ENCODE results near the gene NCK2.

NCK2 gene

DNA sequence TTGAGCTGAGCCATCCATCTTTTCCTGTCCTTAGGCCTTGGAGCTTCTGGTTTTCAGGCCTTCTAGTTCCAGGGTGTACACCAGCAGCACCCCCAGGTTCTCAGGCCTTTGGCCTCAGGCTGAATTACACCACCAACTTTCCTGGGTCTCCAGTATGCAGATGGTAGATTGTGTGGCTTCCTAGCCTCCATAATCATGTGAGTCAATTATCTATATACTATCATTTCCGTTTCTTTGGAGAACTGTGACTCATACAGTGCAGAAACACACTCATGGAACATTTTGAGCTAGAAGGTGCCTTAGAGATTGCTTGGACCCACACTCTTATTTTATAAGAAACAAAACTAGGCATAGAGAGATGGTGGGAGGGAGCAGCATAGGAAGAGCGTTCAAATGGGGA lies 167.4 kb downstream of the NCK2 start:
- no peaks in the 10 kb centered on the region for H3K9me3 ChIP-seq (ENCODE audit: low read length)
- no peaks in the 10 kb centered on the region for H3K27me3 ChIP-seq (ENCODE audit: control insufficient read depth in 1 of 2, insufficient read depth in 2 of 2, low read length in 2 of 2)
- no peak overlapping the region for H3K9ac ChIP-seq (ENCODE audit: low read length)
- H3K4me1 ChIP-seq (ENCODE audit: insufficient read depth, low read length): peaks cover 5% of the 10 kb centered on the region
- H3K4me3 ChIP-seq (ENCODE audit: low read depth in 1 of 2, low read length in 2 of 2): no peak overlapping the region
- no peak overlapping the region for H3K27ac ChIP-seq (ENCODE audit: low read depth, low read length)
- H3K36me3 ChIP-seq (ENCODE audit: insufficient read depth, low read length): no peaks in the 10 kb centered on the region

DNA sequence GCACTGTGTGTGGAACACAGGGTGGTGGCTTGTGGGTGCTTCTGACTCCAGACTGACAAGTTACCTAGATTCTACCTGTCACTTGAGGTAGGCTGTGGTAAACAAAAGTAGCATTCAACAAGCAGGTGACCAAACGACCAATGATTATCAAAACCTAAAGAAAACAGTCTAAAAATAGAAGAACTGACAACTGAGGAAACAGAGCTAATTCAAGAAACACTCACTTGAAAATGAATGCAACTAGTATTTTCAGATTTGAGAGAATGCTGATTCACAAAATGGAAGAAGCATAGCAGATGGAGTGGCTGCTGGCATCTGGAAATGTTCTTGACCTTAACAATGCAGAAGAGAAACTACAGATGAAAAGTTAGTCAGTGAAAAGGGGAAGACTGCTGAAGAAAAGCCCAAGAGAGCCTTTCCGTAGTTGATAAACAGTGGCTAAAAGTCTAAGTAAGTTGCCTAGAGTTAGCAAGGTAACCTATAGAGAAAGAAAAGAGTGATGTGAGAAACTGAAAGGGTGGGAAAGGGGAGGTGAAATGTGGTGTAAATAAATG lies 170.4 kb downstream of the NCK2 start:
- no peaks in the 10 kb centered on the region for H3K4me1 ChIP-seq (ENCODE audit: insufficient read depth, low read length)
- H3K27ac ChIP-seq (ENCODE audit: low read depth, low read length): no peak overlapping the region
- no peaks in the 10 kb centered on the region for H3K9me3 ChIP-seq (ENCODE audit: low read length)
- no peaks in the 10 kb centered on the region for H3K36me3 ChIP-seq (ENCODE audit: insufficient read depth, low read length)
- no peaks in the 10 kb centered on the region for H3K27me3 ChIP-seq (ENCODE audit: control insufficient read depth in 1 of 2, insufficient read depth in 2 of 2, low read length in 2 of 2)
- no peak overlapping the region for H3K4me3 ChIP-seq (ENCODE audit: low read depth in 1 of 2, low read length in 2 of 2)
- no peak overlapping the region for H3K9ac ChIP-seq (ENCODE audit: low read length)

DNA sequence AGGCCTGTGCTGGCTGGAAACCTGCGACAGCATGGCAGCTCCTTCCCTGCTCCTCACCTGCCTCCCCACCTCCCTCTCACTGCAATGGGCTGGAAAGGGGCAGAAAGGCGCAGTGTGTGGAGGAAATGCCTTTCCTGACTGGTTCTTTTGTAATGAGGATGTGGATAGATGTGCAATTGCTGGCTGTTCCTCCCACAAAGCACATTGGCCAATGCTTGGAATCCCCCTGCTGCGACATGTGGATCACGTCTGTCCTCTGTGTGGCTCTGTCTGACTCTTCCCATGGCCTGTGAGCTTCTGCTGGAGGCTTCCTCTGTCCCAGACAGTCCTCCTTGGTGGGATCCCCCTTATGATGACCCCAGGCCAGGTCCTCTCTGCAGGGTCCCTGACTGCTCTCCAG lies 172.5 kb downstream of the NCK2 start:
- Histone ChIP-seq H3K36me3 (ENCODE audit: insufficient read depth, low read length) (no peaks in the 10 kb centered on the region), H3K27me3 (ENCODE audit: control insufficient read depth in 1 of 2, insufficient read depth in 2 of 2, low read length in 2 of 2) (no peaks in the 10 kb centered on the region), H3K4me1 (ENCODE audit: insufficient read depth, low read length) (no peaks in the 10 kb centered on the region), H3K27ac (ENCODE audit: low read depth, low read length) (no peak overlapping the region), H3K9ac (ENCODE audit: low read length) (no peak overlapping the region), H3K9me3 (ENCODE audit: low read length) (no peaks in the 10 kb centered on the region), H3K4me3 (ENCODE audit: low read depth in 1 of 2, low read length in 2 of 2) (no peak overlapping the region)

DNA sequence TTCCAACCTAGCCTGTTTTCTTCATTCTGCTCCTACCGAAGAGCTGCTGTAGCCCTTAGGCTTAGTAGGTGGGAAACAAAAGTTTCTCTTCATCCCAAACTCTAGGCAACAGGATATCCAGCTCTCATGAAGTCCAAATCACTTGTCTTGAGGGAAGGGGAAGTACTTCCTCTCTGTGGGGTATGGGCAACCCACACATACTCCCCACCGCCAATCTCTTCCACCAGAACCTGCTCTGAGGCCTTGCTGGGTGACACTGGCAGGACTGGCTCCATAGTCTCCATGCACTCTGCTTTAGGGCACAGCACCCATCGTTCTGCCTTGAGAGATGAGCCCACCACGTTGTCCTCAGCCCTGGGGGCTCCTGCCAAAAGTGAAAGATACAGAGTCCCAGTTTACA lies 173.0 kb downstream of the NCK2 start:
- no peak overlapping the region for H3K4me3 ChIP-seq (ENCODE audit: low read depth in 1 of 2, low read length in 2 of 2)
- no peak overlapping the region for H3K27ac ChIP-seq (ENCODE audit: low read depth, low read length)
- H3K4me1 ChIP-seq (ENCODE audit: insufficient read depth, low read length): no peaks in the 10 kb centered on the region
- no peaks in the 10 kb centered on the region for H3K27me3 ChIP-seq (ENCODE audit: control insufficient read depth in 1 of 2, insufficient read depth in 2 of 2, low read length in 2 of 2)
- no peaks in the 10 kb centered on the region for H3K9me3 ChIP-seq (ENCODE audit: low read length)
- no peak overlapping the region for H3K9ac ChIP-seq (ENCODE audit: low read length)
- H3K36me3 ChIP-seq (ENCODE audit: insufficient read depth, low read length): no peaks in the 10 kb centered on the region

DNA sequence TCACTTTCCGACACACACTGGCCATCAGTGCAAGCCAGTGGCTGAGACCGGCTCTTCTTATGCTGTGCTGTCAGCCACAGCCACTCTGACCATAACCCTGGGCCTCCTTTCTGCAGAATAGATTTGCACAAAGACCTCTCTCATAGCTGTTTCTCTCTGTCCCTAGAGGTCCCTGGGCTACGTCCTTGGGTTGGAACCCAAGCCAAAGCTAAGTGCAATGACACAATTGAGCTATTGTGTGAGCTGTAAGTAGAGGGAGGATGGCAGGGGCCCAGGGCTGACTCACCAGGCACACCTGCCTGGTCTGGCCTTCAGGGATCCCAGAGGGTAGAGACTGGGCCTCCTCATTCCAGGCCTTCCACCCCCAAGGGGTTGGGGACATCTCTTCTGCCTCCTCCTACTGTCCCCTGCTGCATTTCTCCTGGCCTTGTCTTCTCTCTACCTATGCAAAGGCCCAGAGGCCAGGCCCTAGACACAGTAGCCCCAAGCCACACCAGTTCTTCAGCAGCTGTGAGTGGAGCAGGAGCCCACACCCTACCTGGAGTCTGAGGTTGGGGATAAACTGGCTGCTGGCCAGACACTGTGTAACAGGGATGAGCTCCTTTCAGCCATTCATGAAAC lies 174.6 kb downstream of the NCK2 start:
- no peak overlapping the region for H3K27ac ChIP-seq (ENCODE audit: low read depth, low read length)

DNA sequence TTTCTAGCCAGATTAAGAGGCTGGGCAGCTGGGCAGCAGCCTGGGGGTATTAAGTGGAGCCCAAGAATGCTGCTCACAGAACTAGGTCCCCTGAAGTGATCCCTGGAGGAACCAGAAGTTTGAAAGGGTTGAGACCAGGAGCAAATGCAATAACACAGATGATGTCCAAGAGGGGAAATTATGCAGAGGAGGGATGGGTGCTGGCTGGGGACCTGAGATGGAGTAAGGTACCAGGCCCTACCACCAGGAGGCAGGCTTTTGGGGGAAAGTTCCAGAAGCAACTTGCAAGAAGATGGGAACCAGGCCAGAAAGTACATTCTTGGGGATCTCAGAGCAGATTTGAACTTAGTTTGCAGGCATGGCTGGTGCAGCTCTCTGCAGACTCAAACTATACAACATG lies 175.1 kb downstream of the NCK2 start:
- Histone ChIP-seq H3K27ac (ENCODE audit: low read depth, low read length) (no peak overlapping the region), H3K9ac (ENCODE audit: low read length) (no peak overlapping the region), H3K36me3 (ENCODE audit: insufficient read depth, low read length) (no peaks in the 10 kb centered on the region), H3K4me3 (ENCODE audit: low read depth in 1 of 2, low read length in 2 of 2) (no peak overlapping the region), H3K4me1 (ENCODE audit: insufficient read depth, low read length) (no peaks in the 10 kb centered on the region), H3K9me3 (ENCODE audit: low read length) (no peaks in the 10 kb centered on the region), H3K27me3 (ENCODE audit: control insufficient read depth in 1 of 2, insufficient read depth in 2 of 2, low read length in 2 of 2) (no peaks in the 10 kb centered on the region)

More for the DNA sequence above, 174.6 kb downstream of the NCK2 start:
- H3K4me1 ChIP-seq (ENCODE audit: insufficient read depth, low read length): no peaks in the 10 kb centered on the region
- H3K36me3 ChIP-seq (ENCODE audit: insufficient read depth, low read length): no peaks in the 10 kb centered on the region
- no peak overlapping the region for H3K9ac ChIP-seq (ENCODE audit: low read length)
- no peaks in the 10 kb centered on the region for H3K27me3 ChIP-seq (ENCODE audit: control insufficient read depth in 1 of 2, insufficient read depth in 2 of 2, low read length in 2 of 2)
- H3K9me3 ChIP-seq (ENCODE audit: low read length): no peaks in the 10 kb centered on the region
- H3K4me3 ChIP-seq (ENCODE audit: low read depth in 1 of 2, low read length in 2 of 2): no peak overlapping the region

DNA sequence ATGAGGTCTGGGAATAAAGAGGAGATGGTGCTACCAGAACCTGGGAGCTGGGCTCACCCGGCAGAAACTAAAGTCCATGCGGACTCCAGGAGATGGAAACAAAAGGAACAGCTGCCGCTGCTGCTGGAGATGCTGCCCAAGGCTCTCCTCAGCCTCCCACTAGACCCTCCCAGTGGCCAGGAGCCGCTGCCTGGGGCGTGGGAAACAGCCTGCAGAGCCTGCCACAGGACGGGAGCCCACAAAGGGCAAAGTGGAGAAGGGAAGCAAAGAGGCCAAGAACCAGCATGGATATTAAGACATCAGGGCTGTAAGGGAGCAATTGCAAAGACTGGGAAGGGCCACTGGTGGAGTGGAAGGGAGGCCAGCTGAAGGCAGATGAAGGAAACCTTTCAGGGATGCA lies 179.6 kb downstream of the NCK2 start:
- Histone ChIP-seq H3K36me3 (ENCODE audit: insufficient read depth, low read length) (no peaks in the 10 kb centered on the region), H3K9me3 (ENCODE audit: low read length) (no peaks in the 10 kb centered on the region), H3K4me1 (ENCODE audit: insufficient read depth, low read length) (no peaks in the 10 kb centered on the region), H3K27me3 (ENCODE audit: control insufficient read depth in 1 of 2, insufficient read depth in 2 of 2, low read length in 2 of 2) (no peaks in the 10 kb centered on the region), H3K4me3 (ENCODE audit: low read depth in 1 of 2, low read length in 2 of 2) (no peak overlapping the region), H3K27ac (ENCODE audit: low read depth, low read length) (no peak overlapping the region), H3K9ac (ENCODE audit: low read length) (no peak overlapping the region)

DNA sequence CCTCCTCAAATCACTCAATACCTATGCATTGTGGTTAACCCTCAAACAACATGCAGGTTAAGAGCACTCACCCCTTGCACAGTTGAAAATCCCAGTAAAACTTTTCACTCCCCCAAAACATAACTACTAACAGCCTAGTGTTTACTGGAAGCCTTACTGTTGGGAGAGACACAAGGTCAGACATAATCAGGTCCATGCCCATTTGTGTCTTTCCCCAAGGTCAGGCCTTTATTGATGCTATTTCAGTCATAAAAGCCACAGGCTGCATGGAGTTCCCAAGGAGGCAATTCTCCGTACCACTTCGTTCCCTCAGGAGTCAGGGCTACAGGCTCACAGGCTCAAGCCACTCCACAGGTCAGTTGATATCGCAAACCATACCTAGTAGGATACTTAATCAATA lies 180.2 kb downstream of the NCK2 start:
- Histone ChIP-seq H3K4me3 (ENCODE audit: low read depth in 1 of 2, low read length in 2 of 2) (no peak overlapping the region), H3K27ac (ENCODE audit: low read depth, low read length) (no peak overlapping the region)

DNA sequence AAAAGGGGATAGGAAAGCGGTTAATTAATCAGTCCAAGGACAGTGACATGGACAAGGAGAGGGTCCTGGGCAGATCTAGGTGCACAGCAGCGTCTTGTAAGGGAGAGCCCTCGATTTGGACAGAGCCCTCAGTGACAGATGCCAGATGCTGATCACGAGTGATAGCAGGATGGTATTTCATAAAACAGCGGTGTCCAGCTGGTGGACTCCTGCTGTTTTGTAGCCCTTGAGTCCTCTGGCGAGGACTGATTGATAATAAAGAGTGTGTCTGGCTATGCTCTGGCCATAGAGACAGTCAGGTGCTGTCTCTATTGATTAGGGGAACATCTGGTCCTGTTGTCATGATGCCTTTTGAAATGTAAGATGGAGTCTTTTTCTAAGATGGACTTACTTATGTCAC lies 180.7 kb downstream of the NCK2 start:
- Histone ChIP-seq H3K27ac (ENCODE audit: low read depth, low read length) (no peak overlapping the region), H3K4me3 (ENCODE audit: low read depth in 1 of 2, low read length in 2 of 2) (no peak overlapping the region), H3K36me3 (ENCODE audit: insufficient read depth, low read length) (no peaks in the 10 kb centered on the region), H3K4me1 (ENCODE audit: insufficient read depth, low read length) (no peaks in the 10 kb centered on the region), H3K27me3 (ENCODE audit: control insufficient read depth in 1 of 2, insufficient read depth in 2 of 2, low read length in 2 of 2) (no peaks in the 10 kb centered on the region), H3K9me3 (ENCODE audit: low read length) (no peaks in the 10 kb centered on the region), H3K9ac (ENCODE audit: low read length) (no peak overlapping the region)

More for the DNA sequence above, 180.2 kb downstream of the NCK2 start:
- no peaks in the 10 kb centered on the region for H3K4me1 ChIP-seq (ENCODE audit: insufficient read depth, low read length)
- H3K36me3 ChIP-seq (ENCODE audit: insufficient read depth, low read length): no peaks in the 10 kb centered on the region
- no peaks in the 10 kb centered on the region for H3K27me3 ChIP-seq (ENCODE audit: control insufficient read depth in 1 of 2, insufficient read depth in 2 of 2, low read length in 2 of 2)
- H3K9me3 ChIP-seq (ENCODE audit: low read length): no peaks in the 10 kb centered on the region
- H3K9ac ChIP-seq (ENCODE audit: low read length): no peak overlapping the region

DNA sequence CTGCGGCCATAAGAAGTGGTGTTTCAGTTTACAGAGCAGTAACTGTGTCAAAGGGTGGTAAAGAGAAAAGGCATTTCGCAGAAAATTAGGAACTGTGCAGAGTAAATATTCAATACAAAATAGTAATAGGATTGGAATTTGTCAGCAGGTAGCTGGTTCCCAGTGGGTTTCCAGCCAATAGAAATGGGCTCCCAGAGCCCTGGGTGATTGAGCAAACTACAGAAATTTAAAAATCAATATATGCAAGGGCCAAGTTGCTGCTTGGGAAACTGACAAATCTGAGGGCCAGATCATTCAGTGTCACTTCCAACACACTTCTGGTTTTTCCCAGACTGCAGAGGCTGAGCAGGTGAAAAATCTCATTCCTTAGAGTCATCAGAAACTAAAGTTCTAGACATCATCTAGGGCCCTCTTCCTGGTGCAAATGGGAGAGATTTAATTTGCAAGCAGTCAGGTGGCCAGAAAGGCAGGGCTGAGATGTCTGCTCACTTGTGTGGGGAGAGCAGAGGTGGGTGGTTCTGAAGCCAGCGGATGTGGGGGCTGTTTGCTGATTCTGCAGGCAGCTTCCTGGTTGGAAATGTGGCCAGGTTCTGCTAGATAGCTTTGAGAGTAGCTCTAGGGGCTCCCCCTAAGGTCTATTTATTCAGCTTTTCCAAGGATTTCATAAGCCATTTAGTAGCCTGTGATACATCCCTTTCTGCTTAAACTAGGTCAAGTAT lies 182.4 kb downstream of the NCK2 start:
- H3K36me3 ChIP-seq (ENCODE audit: insufficient read depth, low read length): no peaks in the 10 kb centered on the region
- H3K27me3 ChIP-seq (ENCODE audit: control insufficient read depth in 1 of 2, insufficient read depth in 2 of 2, low read length in 2 of 2): no peaks in the 10 kb centered on the region
- H3K4me3 ChIP-seq (ENCODE audit: low read depth in 1 of 2, low read length in 2 of 2): no peak overlapping the region
- no peaks in the 10 kb centered on the region for H3K4me1 ChIP-seq (ENCODE audit: insufficient read depth, low read length)
- H3K9me3 ChIP-seq (ENCODE audit: low read length): no peaks in the 10 kb centered on the region
- H3K27ac ChIP-seq (ENCODE audit: low read depth, low read length): no peak overlapping the region
- no peak overlapping the region for H3K9ac ChIP-seq (ENCODE audit: low read length)

DNA sequence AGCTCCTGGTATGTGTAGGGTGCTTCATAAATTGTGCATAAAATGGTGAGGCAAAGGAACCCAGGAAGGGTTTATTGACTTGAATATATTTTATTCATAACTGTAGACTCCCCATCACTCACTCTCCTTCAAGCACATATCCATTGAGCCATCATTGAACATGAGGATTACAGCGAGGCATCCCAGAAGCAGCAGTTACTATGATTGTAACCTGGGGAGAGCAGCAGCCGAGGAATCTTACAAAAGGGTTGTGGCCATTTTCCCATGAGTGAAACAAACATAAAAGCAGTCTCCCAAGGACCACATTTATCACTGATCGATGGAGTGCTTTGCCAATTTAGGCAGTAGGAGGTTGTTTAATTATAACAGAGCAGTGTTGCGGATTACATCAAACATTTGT lies 183.4 kb downstream of the NCK2 start:
- Histone ChIP-seq H3K9me3 (ENCODE audit: low read length) (no peaks in the 10 kb centered on the region), H3K27ac (ENCODE audit: low read depth, low read length) (no peak overlapping the region), H3K27me3 (ENCODE audit: control insufficient read depth in 1 of 2, insufficient read depth in 2 of 2, low read length in 2 of 2) (no peaks in the 10 kb centered on the region), H3K4me1 (ENCODE audit: insufficient read depth, low read length) (no peaks in the 10 kb centered on the region), H3K36me3 (ENCODE audit: insufficient read depth, low read length) (no peaks in the 10 kb centered on the region), H3K9ac (ENCODE audit: low read length) (no peak overlapping the region), H3K4me3 (ENCODE audit: low read depth in 1 of 2, low read length in 2 of 2) (no peak overlapping the region)

DNA sequence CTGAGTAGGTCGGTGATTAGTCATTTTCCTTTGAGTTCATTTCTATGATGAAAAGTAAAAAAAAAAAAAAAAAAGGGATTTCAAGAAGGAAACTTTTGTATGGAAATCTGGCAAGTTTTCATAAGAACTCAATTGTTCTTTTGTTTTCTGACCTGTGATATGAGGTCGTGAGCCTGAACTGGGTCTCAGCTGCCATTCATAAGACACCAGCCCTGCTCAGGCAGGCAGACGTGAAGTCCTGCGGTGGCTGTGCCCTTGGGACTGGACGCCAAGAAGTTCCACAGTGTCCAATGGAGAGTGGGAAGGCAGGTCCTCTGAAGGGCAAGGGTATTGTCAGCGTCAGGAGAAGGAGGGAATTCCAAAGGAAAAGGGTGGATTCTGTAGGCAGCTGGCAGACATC lies 183.9 kb downstream of the NCK2 start:
- Histone ChIP-seq H3K9ac (ENCODE audit: low read length) (no peak overlapping the region), H3K36me3 (ENCODE audit: insufficient read depth, low read length) (no peaks in the 10 kb centered on the region), H3K27ac (ENCODE audit: low read depth, low read length) (no peak overlapping the region), H3K27me3 (ENCODE audit: control insufficient read depth in 1 of 2, insufficient read depth in 2 of 2, low read length in 2 of 2) (no peaks in the 10 kb centered on the region), H3K4me3 (ENCODE audit: low read depth in 1 of 2, low read length in 2 of 2) (no peak overlapping the region), H3K9me3 (ENCODE audit: low read length) (no peaks in the 10 kb centered on the region), H3K4me1 (ENCODE audit: insufficient read depth, low read length) (no peaks in the 10 kb centered on the region)

Measured in muscle layer of colon (tissue), 2 donors.